ENCODE results near the gene BIVM. TPM values are rescaled to one million over a fixed set of nuclear protein-coding genes. Genes with fewer than 3 reads are reported as not detected.

BIVM gene
- total RNA-seq, 1 donor from 2014 or later: 6.4 TPM

DNA sequence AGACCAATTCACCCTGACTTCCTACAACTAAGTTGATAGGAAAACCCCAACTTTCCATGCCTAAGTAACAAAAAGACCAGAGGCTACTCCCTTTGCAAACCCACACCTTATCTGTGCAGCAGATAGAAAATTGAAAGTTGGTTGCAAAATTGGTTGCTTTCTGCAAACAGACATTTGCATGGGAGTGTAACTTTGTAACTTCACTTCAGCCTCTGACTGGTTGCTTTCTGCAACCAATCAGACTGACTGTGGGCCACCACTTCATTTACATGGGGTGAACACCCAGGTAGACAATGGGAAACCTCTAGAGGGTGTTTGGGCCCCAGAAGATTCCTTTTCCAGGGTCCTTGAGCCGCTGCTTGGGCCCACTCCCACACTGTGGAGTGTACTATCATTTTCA is 35.2 kb upstream of the BIVM start:
- no peak for DNase-seq
- H3K36me3 Mint-ChIP-seq (ENCODE audit: low read depth): peaks cover 3% of the 10 kb centered on the region
- H3K27me3 Mint-ChIP-seq: no peaks in the 10 kb centered on the region
- ChIA-PET CTCF (no interaction called here), POLR2A (no interaction called here)
- intact Hi-C loops (cut with micrococcal nuclease): no loop called here
- H3K4me1 Mint-ChIP-seq: no peaks in the 10 kb centered on the region
- no peak overlapping the region for H3K27ac Mint-ChIP-seq
- no peaks in the 10 kb centered on the region for H3K9me3 Mint-ChIP-seq
- no peak for ATAC-seq (ENCODE audit: low read depth)
- no peak overlapping the region for H3K4me3 Mint-ChIP-seq
- TF ChIP-seq, protein P1, sequence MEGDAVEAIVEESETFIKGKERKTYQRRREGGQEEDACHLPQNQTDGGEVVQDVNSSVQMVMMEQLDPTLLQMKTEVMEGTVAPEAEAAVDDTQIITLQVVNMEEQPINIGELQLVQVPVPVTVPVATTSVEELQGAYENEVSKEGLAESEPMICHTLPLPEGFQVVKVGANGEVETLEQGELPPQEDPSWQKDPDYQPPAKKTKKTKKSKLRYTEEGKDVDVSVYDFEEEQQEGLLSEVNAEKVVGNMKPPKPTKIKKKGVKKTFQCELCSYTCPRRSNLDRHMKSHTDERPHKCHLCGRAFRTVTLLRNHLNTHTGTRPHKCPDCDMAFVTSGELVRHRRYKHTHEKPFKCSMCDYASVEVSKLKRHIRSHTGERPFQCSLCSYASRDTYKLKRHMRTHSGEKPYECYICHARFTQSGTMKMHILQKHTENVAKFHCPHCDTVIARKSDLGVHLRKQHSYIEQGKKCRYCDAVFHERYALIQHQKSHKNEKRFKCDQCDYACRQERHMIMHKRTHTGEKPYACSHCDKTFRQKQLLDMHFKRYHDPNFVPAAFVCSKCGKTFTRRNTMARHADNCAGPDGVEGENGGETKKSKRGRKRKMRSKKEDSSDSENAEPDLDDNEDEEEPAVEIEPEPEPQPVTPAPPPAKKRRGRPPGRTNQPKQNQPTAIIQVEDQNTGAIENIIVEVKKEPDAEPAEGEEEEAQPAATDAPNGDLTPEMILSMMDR (IDR thresholded peaks at IDR 0.05): no peak

DNA sequence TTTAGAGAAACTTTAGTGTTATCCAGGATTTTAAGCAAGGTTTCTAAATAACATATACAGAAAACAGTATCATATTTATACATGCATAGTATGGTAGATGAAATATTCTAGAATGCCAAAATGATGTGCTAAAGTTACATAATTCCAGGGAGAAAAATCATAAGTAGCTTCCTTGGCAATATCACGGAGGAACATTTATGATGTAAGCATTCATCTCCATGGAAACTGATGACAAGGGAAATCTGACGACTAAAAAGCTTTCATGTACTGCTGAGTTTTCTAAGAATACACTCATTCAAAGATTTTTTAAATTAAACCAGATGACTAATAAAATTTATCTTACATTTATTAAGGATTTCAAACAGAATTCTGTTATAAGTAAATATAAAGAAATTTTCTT is 30.0 kb upstream of the BIVM start:
- H3K27ac Mint-ChIP-seq: no peak overlapping the region
- TF ChIP-seq, protein P1 (IDR thresholded peaks at IDR 0.05): no peak
- H3K4me3 Mint-ChIP-seq: no peak overlapping the region
- H3K9me3 Mint-ChIP-seq: no peaks in the 10 kb centered on the region
- CTCF ChIA-PET: no interaction called here
- H3K4me1 Mint-ChIP-seq: peaks cover 12% of the 10 kb centered on the region
- H3K36me3 Mint-ChIP-seq (ENCODE audit: low read depth): peaks cover 8% of the 10 kb centered on the region
- intact Hi-C loops (cut with micrococcal nuclease): no loop called here
- no peaks in the 10 kb centered on the region for H3K27me3 Mint-ChIP-seq
- no peak for DNase-seq
- ATAC-seq (ENCODE audit: low read depth): no peak
- POLR2A ChIA-PET: no interaction called here

DNA sequence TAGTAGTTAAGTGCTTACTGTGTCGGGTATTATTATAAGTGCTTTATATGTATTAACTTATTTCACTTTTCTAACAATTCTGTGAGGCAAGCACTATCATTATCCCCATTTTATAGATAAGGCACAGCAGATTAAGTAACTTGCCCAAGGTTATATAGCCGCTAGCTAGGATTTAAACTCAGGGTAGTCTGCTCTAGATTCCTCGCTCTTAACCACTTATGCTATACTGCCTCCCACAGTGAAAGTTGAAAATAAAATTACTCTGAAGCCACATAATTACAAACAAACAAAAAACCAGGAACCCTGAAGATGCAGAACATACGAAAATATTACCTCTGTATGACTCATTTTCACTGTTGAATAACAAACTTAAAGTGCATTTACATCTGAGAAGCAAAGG is 29.2 kb upstream of the BIVM start:
- ChIA-PET POLR2A (no interaction called here), CTCF (no interaction called here)
- H3K4me3 Mint-ChIP-seq: no peak overlapping the region
- H3K27ac Mint-ChIP-seq: no peak overlapping the region
- H3K27me3 Mint-ChIP-seq: no peaks in the 10 kb centered on the region
- intact Hi-C loops (cut with micrococcal nuclease): no loop called here
- ATAC-seq (ENCODE audit: low read depth) (no peak), DNase-seq (no peak)
- no peaks in the 10 kb centered on the region for H3K9me3 Mint-ChIP-seq
- TF ChIP-seq, protein P1 (IDR thresholded peaks at IDR 0.05): no peak
- peaks cover 9% of the 10 kb centered on the region for H3K36me3 Mint-ChIP-seq (ENCODE audit: low read depth)
- H3K4me1 Mint-ChIP-seq: peaks cover 13% of the 10 kb centered on the region

DNA sequence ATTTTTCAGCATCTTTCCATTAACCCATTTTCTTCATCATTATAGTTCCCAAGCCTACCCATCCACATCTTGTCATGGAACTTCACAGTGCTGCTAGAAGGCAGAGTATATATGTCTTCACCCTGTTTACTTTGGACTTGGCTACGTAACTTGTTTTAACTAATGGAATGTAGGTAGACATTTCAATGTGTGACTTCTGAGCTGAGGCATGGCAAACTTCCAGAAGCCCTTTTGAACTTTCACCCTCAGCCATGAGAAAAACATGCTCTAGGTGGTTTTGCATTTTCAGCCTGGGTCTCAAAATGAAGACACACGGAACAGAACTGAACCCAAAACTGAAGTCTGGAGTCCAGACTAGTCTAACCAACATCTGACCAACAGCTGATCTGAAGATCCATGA is 28.5 kb upstream of the BIVM start:
- peaks cover 9% of the 10 kb centered on the region for H3K36me3 Mint-ChIP-seq (ENCODE audit: low read depth)
- H3K27me3 Mint-ChIP-seq: no peaks in the 10 kb centered on the region
- intact Hi-C loops (cut with micrococcal nuclease): no loop called here
- no peak overlapping the region for H3K4me3 Mint-ChIP-seq
- POLR2A ChIA-PET: no interaction called here
- ATAC-seq (ENCODE audit: low read depth): no peak
- CTCF ChIA-PET: no interaction called here
- no peak overlapping the region for H3K27ac Mint-ChIP-seq
- peaks cover 13% of the 10 kb centered on the region for H3K4me1 Mint-ChIP-seq
- no peaks in the 10 kb centered on the region for H3K9me3 Mint-ChIP-seq
- TF ChIP-seq, protein P1 (IDR thresholded peaks at IDR 0.05): no peak
- DNase-seq: no peak

DNA sequence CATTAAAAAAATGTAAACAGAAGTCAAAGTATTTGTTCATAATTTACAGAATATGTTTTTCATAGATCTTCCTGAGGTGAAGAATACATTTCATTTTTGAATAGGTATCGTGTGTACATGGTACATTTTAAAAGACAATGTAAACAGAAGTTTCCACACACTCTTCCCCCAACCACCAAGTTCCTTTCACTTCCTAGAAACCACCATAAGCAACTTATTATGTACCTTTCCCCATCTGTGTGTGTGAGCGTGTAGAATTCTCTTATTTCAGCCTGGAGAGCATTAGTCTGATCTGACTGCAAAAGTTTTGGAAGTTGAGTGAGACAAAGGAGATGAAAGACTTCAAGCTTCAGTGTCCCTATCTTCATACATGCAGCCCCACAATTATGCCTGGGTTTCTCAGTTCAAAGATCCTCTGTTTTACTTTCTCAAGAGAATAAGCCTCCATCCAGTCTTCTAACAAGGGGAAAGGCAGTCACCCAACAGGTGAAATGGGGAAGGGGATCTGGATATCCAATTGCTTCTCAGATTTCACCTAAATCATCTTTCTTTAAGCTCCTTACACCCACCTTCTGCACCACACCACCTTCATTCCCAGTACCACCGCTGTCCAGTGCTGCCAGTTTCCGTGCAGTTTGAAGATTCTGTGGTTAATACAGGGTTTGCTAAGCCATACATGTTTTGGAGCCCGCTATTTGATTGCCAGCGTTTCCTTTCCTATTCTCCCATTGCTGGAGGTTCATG is 27.4 kb upstream of the BIVM start:
- Mint-ChIP-seq H3K27me3 (no peaks in the 10 kb centered on the region), H3K4me1 (peaks cover 13% of the 10 kb centered on the region), H3K36me3 (ENCODE audit: low read depth) (peaks cover 7% of the 10 kb centered on the region), H3K4me3 (no peak overlapping the region), H3K27ac (no peak overlapping the region), H3K9me3 (no peaks in the 10 kb centered on the region)
- DNase-seq: no peak
- ChIA-PET POLR2A (interaction anchor here (1.1 to 3.4 kb wide), 2 partner anchors 74 to 174 kb away, joined by 3 to 49 read pairs; partner anchors contain the start of genes ERCC5 and TPP2), CTCF (interaction anchor here (1.1 kb wide), 1 partner anchor 29 kb away, joined by 3 read pairs; no protein-coding TSS in a partner anchor)
- ATAC-seq (ENCODE audit: low read depth): no peak
- intact Hi-C loops (cut with micrococcal nuclease): no loop called here
- TF ChIP-seq, protein P1 (IDR thresholded peaks at IDR 0.05): no peak
